Measurements from ENCODE around the gene DEPDC7.
"Not testable (repeated sequence)": the region's sequence is repeated elsewhere in the genome, so short reads cannot be mapped to it uniquely, and the experiment has no call there.

DEPDC7 gene

GRCh38 chr11:33040862-33041453 lies 25.3 kb downstream of the DEPDC7 start:
- Histone ChIP-seq H3K79me2 (ENCODE audit: control insufficient read depth, insufficient read depth, low read length, unreplicated experiment) (peaks cover 19% of the 10 kb centered on the region), H3K4me1 (ENCODE audit: control insufficient read depth, insufficient read depth, low read length, unreplicated experiment) (peaks cover 17% of the 10 kb centered on the region), H3K4me3 (ENCODE audit: low read depth, low read length) (peak overlapping the region; percentile 82), H3K27ac (ENCODE audit: low read depth, low read length) (no peak overlapping the region), H2AFZ (ENCODE audit: low read length, unreplicated experiment) (no peak overlapping the region), H3K36me3 (ENCODE audit: insufficient read depth, low read length) (peaks cover 18% of the 10 kb centered on the region), H3K27me3 (ENCODE audit: insufficient read depth, low read length) (no peaks in the 10 kb centered on the region)

GRCh38 chr11:33043221-33043830 lies 27.6 kb downstream of the DEPDC7 start:
- H3K27me3 ChIP-seq (ENCODE audit: insufficient read depth, low read length) = no peaks in the 10 kb centered on the region
- no peak overlapping the region for H3K27ac ChIP-seq (ENCODE audit: low read depth, low read length)

DNA sequence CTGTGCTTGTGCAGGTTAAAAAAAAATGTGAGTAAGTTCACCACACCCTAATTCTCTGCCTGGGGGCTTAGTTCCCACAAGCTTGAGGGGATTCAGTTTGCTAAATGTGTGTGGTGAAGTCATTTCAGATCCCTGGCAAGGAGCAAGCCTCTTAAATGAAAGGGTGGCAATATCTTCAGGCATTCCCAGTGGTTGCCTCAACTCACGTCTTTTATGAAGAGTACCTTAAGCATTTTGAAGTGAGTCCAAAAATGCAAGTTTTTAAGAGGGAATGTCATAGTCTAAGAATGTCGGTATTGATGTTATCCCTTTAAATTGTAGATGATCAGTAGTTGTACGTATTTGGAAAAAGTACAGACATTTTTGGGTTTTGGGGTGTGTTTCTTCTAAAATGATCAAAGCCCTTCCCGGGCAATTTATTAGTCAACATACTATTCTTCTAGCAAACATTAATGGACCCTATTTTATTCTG lies 28.6 kb downstream of the DEPDC7 start:
- Histone ChIP-seq H3K4me3 (ENCODE audit: low read depth, low read length) (no peak overlapping the region), H3K36me3 (ENCODE audit: insufficient read depth, low read length) (peaks cover 30% of the 10 kb centered on the region), H2AFZ (ENCODE audit: low read length, unreplicated experiment) (no peak overlapping the region), H3K27ac (ENCODE audit: low read depth, low read length) (no peak overlapping the region), H3K79me2 (ENCODE audit: control insufficient read depth, insufficient read depth, low read length, unreplicated experiment) (peaks cover 19% of the 10 kb centered on the region), H3K27me3 (ENCODE audit: insufficient read depth, low read length) (no peaks in the 10 kb centered on the region), H3K4me1 (ENCODE audit: control insufficient read depth, insufficient read depth, low read length, unreplicated experiment) (peaks cover 17% of the 10 kb centered on the region)

More at GRCh38 chr11:33043221-33043830, 27.6 kb downstream of the DEPDC7 start:
- H3K36me3 ChIP-seq (ENCODE audit: insufficient read depth, low read length) = peaks cover 30% of the 10 kb centered on the region
- no peak overlapping the region for H2AFZ ChIP-seq (ENCODE audit: low read length, unreplicated experiment)
- H3K4me3 ChIP-seq (ENCODE audit: low read depth, low read length) = no peak overlapping the region
- H3K79me2 ChIP-seq (ENCODE audit: control insufficient read depth, insufficient read depth, low read length, unreplicated experiment) = peaks cover 19% of the 10 kb centered on the region
- H3K4me1 ChIP-seq (ENCODE audit: control insufficient read depth, insufficient read depth, low read length, unreplicated experiment) = peaks cover 17% of the 10 kb centered on the region

DNA sequence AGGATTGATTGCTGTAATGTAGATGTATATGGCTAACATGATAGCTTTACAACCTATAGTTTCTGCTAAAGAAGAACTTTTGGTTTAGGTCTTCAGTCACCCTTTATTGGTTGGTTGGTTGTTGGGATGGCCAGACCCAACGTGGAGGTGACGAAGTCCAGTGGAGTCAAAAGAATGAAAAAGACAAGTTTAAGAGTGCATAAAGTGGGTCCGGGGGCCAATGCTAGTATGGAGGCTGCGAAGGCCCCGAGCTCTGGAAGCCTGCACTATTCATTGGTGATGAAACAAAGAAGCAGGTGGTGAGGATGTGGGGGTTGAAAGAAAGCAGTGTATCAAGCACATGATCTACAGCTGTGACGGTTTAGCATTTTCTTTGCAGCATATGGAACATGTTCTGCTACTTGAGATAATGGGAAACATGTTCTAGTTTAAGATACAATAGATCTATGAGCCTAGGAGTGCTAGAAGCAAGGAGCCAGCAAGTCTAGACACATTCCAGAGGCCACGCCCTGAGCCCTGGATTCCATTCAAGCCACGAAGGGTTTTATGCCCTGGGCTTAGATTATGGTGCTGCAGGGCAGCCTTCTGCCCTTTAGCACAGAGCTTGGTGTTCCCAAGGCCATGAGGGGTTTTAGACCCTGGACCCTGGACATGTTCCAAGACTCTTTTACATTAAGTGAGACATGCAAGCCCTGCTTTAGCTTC lies 30.0 kb downstream of the DEPDC7 start:
- H3K4me3 ChIP-seq (ENCODE audit: low read depth, low read length) = no peak overlapping the region
- H3K36me3 ChIP-seq (ENCODE audit: insufficient read depth, low read length) = peaks cover 30% of the 10 kb centered on the region
- H3K79me2 ChIP-seq (ENCODE audit: control insufficient read depth, insufficient read depth, low read length, unreplicated experiment) = peaks cover 12% of the 10 kb centered on the region
- H3K4me1 ChIP-seq (ENCODE audit: control insufficient read depth, insufficient read depth, low read length, unreplicated experiment) = peaks cover 12% of the 10 kb centered on the region
- H2AFZ ChIP-seq (ENCODE audit: low read length, unreplicated experiment) = no peak overlapping the region
- no peaks in the 10 kb centered on the region for H3K27me3 ChIP-seq (ENCODE audit: insufficient read depth, low read length)
- no peak overlapping the region for H3K27ac ChIP-seq (ENCODE audit: low read depth, low read length)

DNA sequence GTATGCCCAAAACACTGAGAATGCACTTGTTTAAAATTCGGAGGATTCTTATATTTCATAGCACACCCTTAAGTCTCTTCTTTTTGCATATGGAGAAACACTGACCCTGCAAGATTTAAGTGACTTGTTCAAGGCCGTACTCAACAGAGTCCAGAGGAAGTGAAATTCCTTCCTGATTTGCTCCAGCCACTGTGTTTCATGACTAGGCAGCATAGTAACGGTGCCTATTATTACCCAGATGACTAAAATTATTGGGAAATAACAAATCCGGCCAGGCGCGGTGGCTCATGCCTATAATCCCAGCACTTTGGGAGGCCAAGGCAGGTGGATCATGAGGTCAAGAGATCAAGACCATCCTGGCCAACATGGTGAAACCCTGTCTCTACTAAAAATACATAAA lies 33.0 kb downstream of the DEPDC7 start:
- not testable (repeated sequence) for H3K27ac ChIP-seq (ENCODE audit: low read depth, low read length); H3K27me3 ChIP-seq (ENCODE audit: insufficient read depth, low read length); H3K4me3 ChIP-seq (ENCODE audit: low read depth, low read length); H2AFZ ChIP-seq (ENCODE audit: low read length, unreplicated experiment); H3K79me2 ChIP-seq (ENCODE audit: control insufficient read depth, insufficient read depth, low read length, unreplicated experiment); H3K4me1 ChIP-seq (ENCODE audit: control insufficient read depth, insufficient read depth, low read length, unreplicated experiment)
- H3K36me3 ChIP-seq (ENCODE audit: insufficient read depth, low read length) = peaks cover 30% of the 10 kb centered on the region

- not testable (repeated sequence) for H3K27me3 ChIP-seq (ENCODE audit: insufficient read depth, low read length); H3K4me1 ChIP-seq (ENCODE audit: control insufficient read depth, insufficient read depth, low read length, unreplicated experiment); H2AFZ ChIP-seq (ENCODE audit: low read length, unreplicated experiment); H3K79me2 ChIP-seq (ENCODE audit: control insufficient read depth, insufficient read depth, low read length, unreplicated experiment); H3K4me3 ChIP-seq (ENCODE audit: low read depth, low read length); H3K27ac ChIP-seq (ENCODE audit: low read depth, low read length)
- H3K36me3 ChIP-seq (ENCODE audit: insufficient read depth, low read length) = peaks cover 23% of the 10 kb centered on the region
Observed at GRCh38 chr11:33049565-33050408, 34.1 kb downstream of the DEPDC7 start.

GRCh38 chr11:33052231-33052630 lies 36.6 kb downstream of the DEPDC7 start:
- H2AFZ ChIP-seq (ENCODE audit: low read length, unreplicated experiment) = no peak overlapping the region
- H3K4me1 ChIP-seq (ENCODE audit: control insufficient read depth, insufficient read depth, low read length, unreplicated experiment) = no peaks in the 10 kb centered on the region
- no peak overlapping the region for H3K4me3 ChIP-seq (ENCODE audit: low read depth, low read length)
- H3K27ac ChIP-seq (ENCODE audit: low read depth, low read length) = no peak overlapping the region
- no peaks in the 10 kb centered on the region for H3K79me2 ChIP-seq (ENCODE audit: control insufficient read depth, insufficient read depth, low read length, unreplicated experiment)
- no peaks in the 10 kb centered on the region for H3K27me3 ChIP-seq (ENCODE audit: insufficient read depth, low read length)
- H3K36me3 ChIP-seq (ENCODE audit: insufficient read depth, low read length) = 0 out of 2 replicates have a peak, but pooled peaks cover 6% of the 10 kb centered on the region

GRCh38 chr11:33055375-33055774 lies 39.7 kb downstream of the DEPDC7 start:
- H3K79me2 ChIP-seq (ENCODE audit: control insufficient read depth, insufficient read depth, low read length, unreplicated experiment) = no peaks in the 10 kb centered on the region
- no peaks in the 10 kb centered on the region for H3K4me1 ChIP-seq (ENCODE audit: control insufficient read depth, insufficient read depth, low read length, unreplicated experiment)
- H3K27ac ChIP-seq (ENCODE audit: low read depth, low read length) = no peak overlapping the region
- H3K36me3 ChIP-seq (ENCODE audit: insufficient read depth, low read length) = peaks cover 14% of the 10 kb centered on the region; the same call in 1 of the 2 replicates
- no peak overlapping the region for H2AFZ ChIP-seq (ENCODE audit: low read length, unreplicated experiment)
- no peak overlapping the region for H3K4me3 ChIP-seq (ENCODE audit: low read depth, low read length)
- H3K27me3 ChIP-seq (ENCODE audit: insufficient read depth, low read length) = no peaks in the 10 kb centered on the region

GRCh38 chr11:33057284-33057683 lies 41.6 kb downstream of the DEPDC7 start:
- Histone ChIP-seq H3K79me2 (ENCODE audit: control insufficient read depth, insufficient read depth, low read length, unreplicated experiment) (no peaks in the 10 kb centered on the region), H3K4me3 (ENCODE audit: low read depth, low read length) (no peak overlapping the region), H3K27me3 (ENCODE audit: insufficient read depth, low read length) (no peaks in the 10 kb centered on the region), H3K27ac (ENCODE audit: low read depth, low read length) (no peak overlapping the region), H2AFZ (ENCODE audit: low read length, unreplicated experiment) (no peak overlapping the region), H3K36me3 (ENCODE audit: insufficient read depth, low read length) (peaks cover 14% of the 10 kb centered on the region; the same call in 1 of the 2 replicates), H3K4me1 (ENCODE audit: control insufficient read depth, insufficient read depth, low read length, unreplicated experiment) (peaks cover 9% of the 10 kb centered on the region)

GRCh38 chr11:33059331-33060007 lies 43.8 kb downstream of the DEPDC7 start:
- Histone ChIP-seq H3K27me3 (ENCODE audit: insufficient read depth, low read length) (no peaks in the 10 kb centered on the region), H3K4me3 (ENCODE audit: low read depth, low read length) (no peak overlapping the region), H2AFZ (ENCODE audit: low read length, unreplicated experiment) (no peak overlapping the region), H3K79me2 (ENCODE audit: control insufficient read depth, insufficient read depth, low read length, unreplicated experiment) (no peaks in the 10 kb centered on the region), H3K36me3 (ENCODE audit: insufficient read depth, low read length) (peaks cover 14% of the 10 kb centered on the region; the same call in 1 of the 2 replicates), H3K27ac (ENCODE audit: low read depth, low read length) (no peak overlapping the region), H3K4me1 (ENCODE audit: control insufficient read depth, insufficient read depth, low read length, unreplicated experiment) (peaks cover 21% of the 10 kb centered on the region)

Data from ACC112 (cell line).